H9 (cell line): ENCODE data around the gene FAM25A. TPM values are rescaled to one million over a fixed set of nuclear protein-coding genes. Genes with fewer than 3 reads are reported as not detected.
"Not testable (repeated sequence)": the region's sequence is repeated elsewhere in the genome, so short reads cannot be mapped to it uniquely, and the experiment has no call there.

Experiments
- DNase-seq: peaks from one replicate; pipeline ENCODE4 v3.0.0-alpha.2; 2017
- H2AFZ ChIP-seq: one replicate; pipeline ENCODE4 v1.6.1; 2013; ENCODE audit warnings: mild to moderate bottlenecking, low read length, control low read depth, moderate library complexity
- H2AK5ac ChIP-seq: 2 replicates; pipeline ENCODE4 v1.6.1; 2013; ENCODE audit warnings: low read length, control low read depth, mixed read lengths; ENCODE audit not compliant: insufficient read length
- H2BK120ac ChIP-seq: one replicate; pipeline ENCODE4 v1.6.1; 2013; ENCODE audit warnings: low read depth, mild to moderate bottlenecking, low read length, control low read depth, inconsistent platforms; ENCODE audit not compliant: poor library complexity, severe bottlenecking
- H2BK12ac ChIP-seq: 2 replicates; pipeline ENCODE4 v1.6.1; 2013; ENCODE audit warnings: low read length, control low read depth, mixed read lengths, low read depth; ENCODE audit not compliant: insufficient read length
- H2BK15ac ChIP-seq: 2 replicates; pipeline ENCODE4 v1.6.1; 2013; ENCODE audit warnings: low read depth, low read length, control low read depth
- H2BK20ac ChIP-seq: one replicate; pipeline ENCODE4 v1.6.1; 2013; ENCODE audit warnings: low read depth, mild to moderate bottlenecking, low read length, control low read depth, inconsistent platforms; ENCODE audit not compliant: poor library complexity, severe bottlenecking
- H2BK5ac ChIP-seq: 2 replicates; pipeline ENCODE4 v1.6.1; 2013; ENCODE audit warnings: low read length, control low read depth, mixed read lengths; ENCODE audit not compliant: insufficient read length
- H3K14ac ChIP-seq: 2 replicates; pipeline ENCODE4 v1.6.1; 2013; ENCODE audit warnings: low read length, control low read depth; ENCODE audit not compliant: insufficient read depth
- H3K18ac ChIP-seq: 2 replicates; pipeline ENCODE4 v1.6.1; 2013; ENCODE audit warnings: low read depth, mild to moderate bottlenecking, mixed read lengths, low read length, control low read depth; ENCODE audit not compliant: insufficient read length
- H3K23ac ChIP-seq: 2 replicates; pipeline ENCODE4 v1.6.1; 2013; ENCODE audit warnings: low read length, control low read depth, mixed read lengths, low read depth; ENCODE audit not compliant: insufficient read length
- H3K23me2 ChIP-seq: 2 replicates; pipeline ENCODE4 v1.6.1; 2013; ENCODE audit warnings: low read depth, mild to moderate bottlenecking, mixed read lengths, low read length, control low read depth; ENCODE audit not compliant: insufficient read length, poor library complexity, severe bottlenecking
- H3K27ac ChIP-seq: 2 replicates; pipeline ENCODE4 v1.5.1; 2013; ENCODE audit warnings: low read length, control low read depth, mixed read lengths, low read depth; ENCODE audit not compliant: insufficient read length
- H3K27me3 ChIP-seq: 2 replicates; pipeline ENCODE4 v1.6.1; 2013; ENCODE audit warnings: low read length, control low read depth, inconsistent platforms; ENCODE audit not compliant: insufficient read depth
- H3K4ac ChIP-seq: 2 replicates; pipeline ENCODE4 v1.6.1; 2013; ENCODE audit warnings: low read depth, mild to moderate bottlenecking, control low read depth, inconsistent platforms, low read length, moderate library complexity
- H3K4me1 ChIP-seq: 2 replicates; pipeline ENCODE4 v1.6.1; 2013; ENCODE audit warnings: low read length, control low read depth, inconsistent platforms; ENCODE audit not compliant: insufficient read depth
- H3K4me2 ChIP-seq: 2 replicates; pipeline ENCODE4 v1.6.1; 2013; ENCODE audit warnings: low read length, control low read depth, mixed read lengths; ENCODE audit not compliant: insufficient read length, insufficient read depth
- H3K56ac ChIP-seq: 2 replicates; pipeline ENCODE4 v1.6.1; 2013; ENCODE audit warnings: low read depth, mild to moderate bottlenecking, mixed read lengths, low read length, control low read depth; ENCODE audit not compliant: insufficient read length
- H3K79me1 ChIP-seq: 2 replicates; pipeline ENCODE4 v1.6.1; 2013; ENCODE audit warnings: low read depth, mild to moderate bottlenecking, moderate library complexity, low read length, control low read depth, inconsistent platforms; ENCODE audit not compliant: insufficient read depth, poor library complexity, severe bottlenecking
- H3K79me2 ChIP-seq: 2 replicates; pipeline ENCODE4 v1.6.1; 2013; ENCODE audit warnings: low read length, control low read depth, inconsistent platforms; ENCODE audit not compliant: insufficient read depth
- H3K9ac ChIP-seq: 2 replicates; pipeline ENCODE4 v1.6.1; 2013; ENCODE audit warnings: low read length, control low read depth, mixed read lengths; ENCODE audit not compliant: insufficient read length; ENCODE audit errors: extremely low read depth
- H3K9me3 ChIP-seq: one replicate; pipeline ENCODE4 v1.6.1; 2013; ENCODE audit warnings: low read depth, low read length, inconsistent platforms; ENCODE audit not compliant: control insufficient read depth
- H3T11ph ChIP-seq: one replicate; pipeline ENCODE4 v1.6.1; 2013; ENCODE audit warnings: mild to moderate bottlenecking, low read length, control low read depth, inconsistent platforms
- H4K20me1 ChIP-seq: one replicate; pipeline ENCODE4 v1.6.1; 2013; ENCODE audit not compliant: control insufficient read depth, insufficient read length, insufficient read depth
- H4K5ac ChIP-seq: 2 replicates; pipeline ENCODE4 v1.6.1; 2013; ENCODE audit warnings: low read depth, mild to moderate bottlenecking, mixed read lengths, low read length, control low read depth; ENCODE audit not compliant: insufficient read length
- H4K8ac ChIP-seq: replicated peaks from 2 replicates; pipeline ENCODE4 v1.6.1; 2013; ENCODE audit warnings: low read length, control low read depth, mixed read lengths, low read depth; ENCODE audit not compliant: insufficient read length
- H4K91ac ChIP-seq: 2 replicates; pipeline ENCODE4 v1.6.1; 2013; ENCODE audit warnings: low read depth, mild to moderate bottlenecking, moderate library complexity, mixed read lengths, low read length, control low read depth; ENCODE audit not compliant: insufficient read length
- H3K27ac Mint-ChIP-seq, 3 experiments: 2 replicates in 2 of 3; 3 replicates in 1 of 3; pipeline ENCODE4 v1.8.0; 2020 to 2021; ENCODE audit warnings: mixed read lengths in 3 of 3, mild to moderate bottlenecking in 1 of 3, moderate library complexity in 1 of 3
- H3K27me3 Mint-ChIP-seq: 2 replicates; pipeline ENCODE4 v1.8.0; 2021; ENCODE audit warnings: low read depth, mild to moderate bottlenecking, moderate library complexity, mixed read lengths
- H3K36me3 Mint-ChIP-seq, 3 experiments: 2 replicates in 2 of 3; 3 replicates in 1 of 3; pipeline ENCODE4 v1.8.0; 2020 to 2021; ENCODE audit warnings: low read depth in 3 of 3, mixed read lengths in 3 of 3; ENCODE audit not compliant: insufficient read depth in 1 of 3
- H3K4me1 Mint-ChIP-seq, 2 experiments: 2 replicates each; pipeline ENCODE4 v1.8.0; 2020; ENCODE audit warnings: mixed read lengths in 2 of 2
- H3K4me3 Mint-ChIP-seq, 2 experiments: 2 replicates in 1 of 2; 3 replicates in 1 of 2; pipeline ENCODE4 v1.8.0; 2020 to 2021; ENCODE audit warnings: mild to moderate bottlenecking in 2 of 2, mixed read lengths in 2 of 2, moderate library complexity in 1 of 2
- H3K9me3 Mint-ChIP-seq, 2 experiments: 2 replicates in 1 of 2; 3 replicates in 1 of 2; pipeline ENCODE4 v1.8.0; 2020; ENCODE audit warnings: mild to moderate bottlenecking in 2 of 2, mixed read lengths in 2 of 2, moderate library complexity in 1 of 2
- WGBS: extraction: QIAGEN DNeasy Blood & Tissue Kit; methylation state at CpG from one replicate; pipeline ENCODE4 v1.1.7; 2013; ENCODE audit warnings: missing lambda C conversion rate, low lambda C conversion rate, mixed read lengths; ENCODE audit not compliant: insufficient read length; ENCODE audit errors: extremely low coverage; 5-methylcytosine and 5-hydroxymethylcytosine counted together
- total RNA-seq: library from RNA; stranded (reverse); gene quantifications from 2 replicates; pipeline ENCODE4 v1.2.1, GENCODE V29; 2021

FAM25A gene
- total RNA-seq, 1 experiment from 2014 or later: not detected

DNA sequence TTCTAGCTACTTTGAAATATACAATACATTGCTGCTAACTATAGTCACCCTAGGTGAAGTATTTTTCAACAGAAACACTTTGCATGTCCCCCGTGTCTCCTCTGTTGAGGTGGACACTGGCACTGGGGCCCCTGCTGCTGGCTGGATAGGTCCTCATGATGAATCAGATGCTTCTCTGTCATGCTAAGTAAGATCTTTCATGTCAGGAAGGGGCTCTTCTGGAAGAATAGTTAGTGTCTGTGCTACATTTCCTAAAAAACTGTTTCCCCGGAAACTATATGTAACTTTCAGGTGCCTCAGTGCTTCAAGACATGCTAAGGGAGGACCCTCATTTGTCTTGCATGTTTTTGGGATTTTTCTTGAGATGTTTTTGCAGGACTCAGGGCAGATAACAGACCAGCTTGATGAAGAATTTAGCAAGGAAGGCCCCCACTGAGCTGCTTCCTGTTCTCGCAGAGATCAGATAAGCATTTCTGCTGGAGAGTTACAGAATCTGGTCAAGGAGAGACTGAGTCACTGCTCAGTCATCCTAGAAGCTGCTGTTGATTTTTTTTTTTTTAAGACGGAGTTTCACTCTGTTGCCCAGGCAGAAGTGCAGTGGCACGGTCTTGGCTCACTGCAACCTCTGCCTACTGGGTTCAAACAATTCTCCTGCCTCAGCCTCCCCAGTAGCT lies 5.3 kb downstream of the FAM25A start:
- not testable (repeated sequence) for H4K8ac ChIP-seq, H3K27me3 ChIP-seq, H3K4me3 Mint-ChIP-seq, H2BK12ac ChIP-seq, H3K23ac ChIP-seq, H3K9ac ChIP-seq, H3K9me3 Mint-ChIP-seq, H3K14ac ChIP-seq, H3K79me1 ChIP-seq, H3T11ph ChIP-seq, H2BK15ac ChIP-seq, H2AFZ ChIP-seq, H3K23me2 ChIP-seq, H3K56ac ChIP-seq, H2BK5ac ChIP-seq, H3K4me1 ChIP-seq, H4K5ac ChIP-seq, H2BK20ac ChIP-seq, H3K36me3 Mint-ChIP-seq, H3K27ac ChIP-seq, H3K79me2 ChIP-seq, H4K20me1 ChIP-seq, H3K18ac ChIP-seq, H3K4me2 ChIP-seq, H3K4ac ChIP-seq, H4K91ac ChIP-seq, H2AK5ac ChIP-seq, H3K9me3 ChIP-seq, H3K27me3 Mint-ChIP-seq, H2BK120ac ChIP-seq
- peak overlapping the region; percentile 67 to 85 (median 81); a peak in 5 of 7 replicates for H3K27ac Mint-ChIP-seq
- H3K4me1 Mint-ChIP-seq: peaks cover 3 to 14% of the 10 kb centered on the region in 2 experiments
- WGBS: no CpG with 5 or more reads among the region's 5 CpGs
- DNase-seq: peak; percentile 56

DNA sequence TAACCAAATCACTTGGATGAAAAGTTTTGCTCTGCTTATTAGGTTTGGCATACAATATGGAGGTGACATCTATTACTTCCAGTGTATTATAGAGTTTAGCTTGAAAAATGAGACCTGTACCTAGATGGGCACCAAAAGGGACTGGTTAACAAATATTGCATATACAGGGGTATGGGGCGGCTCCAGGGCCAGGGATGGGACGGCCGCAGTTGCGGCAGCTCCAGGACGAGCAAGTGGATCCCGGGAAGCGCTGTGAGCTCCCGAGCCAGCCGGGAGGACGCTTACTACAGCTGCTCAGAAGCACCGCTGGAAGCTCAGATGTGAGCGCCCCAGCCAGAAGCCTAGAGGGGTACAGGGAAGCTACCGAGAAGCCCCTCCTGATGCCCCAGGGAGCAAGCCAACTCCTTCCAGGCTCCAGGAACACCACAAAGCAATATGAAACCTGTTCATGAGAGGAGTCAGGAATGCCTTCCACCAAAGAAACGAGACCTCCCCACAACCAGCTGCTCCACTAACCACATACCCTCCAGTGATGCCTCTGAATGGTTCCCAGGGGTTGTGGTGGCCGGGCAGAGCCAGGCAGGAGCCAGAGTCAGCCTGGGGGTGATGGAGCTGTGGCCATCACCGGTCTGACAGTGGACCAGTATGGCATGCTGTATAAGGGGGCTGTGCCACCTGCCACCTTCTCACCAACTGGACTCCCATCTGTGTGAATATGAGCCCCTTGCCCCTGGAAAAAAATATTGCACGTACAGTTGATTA lies 6.8 kb downstream of the FAM25A start:
- Mint-ChIP-seq H3K9me3 (peaks cover 8 to 11% of the 10 kb centered on the region in 2 experiments), H3K4me1 (peaks cover 3 to 10% of the 10 kb centered on the region in 2 experiments)
- H2BK5ac ChIP-seq, H4K8ac ChIP-seq, H3K56ac ChIP-seq, H3K4me3 Mint-ChIP-seq, H4K5ac ChIP-seq, DNase-seq, H3K36me3 Mint-ChIP-seq, H2AFZ ChIP-seq, H4K91ac ChIP-seq, H3K27ac Mint-ChIP-seq, H3K9ac ChIP-seq, H2BK15ac ChIP-seq, H3K79me1 ChIP-seq, H3K27me3 ChIP-seq, H3K79me2 ChIP-seq, H2AK5ac ChIP-seq, H2BK120ac ChIP-seq, H3T11ph ChIP-seq, H3K4me1 ChIP-seq, H2BK20ac ChIP-seq, H2BK12ac ChIP-seq, H3K14ac ChIP-seq, H3K4me2 ChIP-seq, H3K23ac ChIP-seq, H3K4ac ChIP-seq, H3K9me3 ChIP-seq, H3K18ac ChIP-seq, H3K27me3 Mint-ChIP-seq, H4K20me1 ChIP-seq, H3K27ac ChIP-seq, H3K23me2 ChIP-seq: not testable (repeated sequence)
- no CpG with 5 or more reads among the region's 17 CpGs for WGBS
